Small intestine (tissue), 7 donors: ENCODE measurements around the gene SIRT6. TPM values are rescaled to one million over a fixed set of nuclear protein-coding genes. Genes with fewer than 3 reads are reported as not detected.

Source experiments
- DNase-seq, 2 donors: peaks; one replicate each; pipeline versions ENCODE4 v3.0.0 to v3.0.0-alpha.2; 2013
- FAIRE-seq: peaks from 2 replicates; lab custom pipeline; 2012; peaks lifted over from hg19 to GRCh38; lab: Jason Lieb, UNC
- H3K27ac ChIP-seq, 3 donors: one replicate each; pipeline ENCODE4 v1.5.1; 2013; ENCODE audit warnings: low read length in 2 of 3, mild to moderate bottlenecking in 2 of 3, control low read depth in 1 of 3, inconsistent platforms in 1 of 3, low read depth in 1 of 3, moderate library complexity in 1 of 3
- H3K27me3 ChIP-seq, 3 donors: one replicate each; pipeline ENCODE4 v1.6.1; 2013; ENCODE audit warnings: low read length in 3 of 3, inconsistent platforms in 1 of 3; ENCODE audit not compliant: control insufficient read depth in 3 of 3, insufficient read depth in 3 of 3
- H3K36me3 ChIP-seq, 3 donors: one replicate each; pipeline ENCODE4 v1.6.1; 2013; ENCODE audit warnings: low read length in 3 of 3, inconsistent platforms in 1 of 3, low read depth in 1 of 3, mild to moderate bottlenecking in 1 of 3, moderate library complexity in 1 of 3; ENCODE audit not compliant: control insufficient read depth in 3 of 3, insufficient read depth in 2 of 3
- H3K4me1 ChIP-seq, 3 donors: one replicate each; pipeline ENCODE4 v1.6.1; 2013; ENCODE audit warnings: low read length in 2 of 3, inconsistent platforms in 1 of 3, low read depth in 1 of 3, mild to moderate bottlenecking in 1 of 3, moderate library complexity in 1 of 3; ENCODE audit not compliant: control insufficient read depth in 3 of 3, insufficient read depth in 2 of 3
- H3K4me3 ChIP-seq, 3 donors: one replicate each; pipeline ENCODE4 v1.5.1; 2013; ENCODE audit warnings: low read length in 3 of 3, control low read depth in 1 of 3, inconsistent platforms in 1 of 3, low read depth in 1 of 3, mild to moderate bottlenecking in 1 of 3, moderate library complexity in 1 of 3
- H3K9me3 ChIP-seq, 2 donors: one replicate each; pipeline ENCODE4 v1.6.1; 2013; ENCODE audit warnings: low read depth in 1 of 2, low read length in 1 of 2; ENCODE audit not compliant: control insufficient read depth in 2 of 2, insufficient read depth in 1 of 2
- WGBS, 3 donors: extraction: QIAGEN DNeasy Blood & Tissue Kit; methylation state at CpG; one replicate each; pipeline ENCODE4 v1.1.7; 2013; 5-methylcytosine and 5-hydroxymethylcytosine counted together
- polyA plus RNA-seq, 4 donors: library from polyadenylated mRNA; stranded (reverse) in 3 of 4; unstranded in 1 of 4; fragments of 200-250 nt in 3 of 4; fragments of 120-200 nt in 1 of 4; gene quantifications; one replicate each; pipeline versions ENCODE4 v1.2.1 to v1.2.3, GENCODE V29; 2013
- donor health status: healthy with polysubstance abuse.
- donor health status: control.
- donor health status: control.
- donor health status: Bipolar disorder and iron deficiency.
- donor health status: healthy.

The SIRT6 gene
- polyA plus RNA-seq, 4 donors = 24.1 to 48.1 (median 42.9) TPM

GRCh38 chr19:4175669-4175931 lies 6.8 kb downstream of the SIRT6 start:
- Histone ChIP-seq H3K27ac (no peak overlapping the region), H3K27me3 (no peaks in the 10 kb centered on the region), H3K4me1 (peaks cover 0 to 20% (median 0%) of the 10 kb centered on the region in 3 donors), H3K9me3 (no peaks in the 10 kb centered on the region), H3K4me3 (no peak overlapping the region), H3K36me3 (peaks cover 4 to 78% (median 6%) of the 10 kb centered on the region in 3 donors)
- WGBS, 3 donors = 90 to 95% (median 94%) methylated on average over 12 of the region's 12 CpGs
- DNase-seq = no peak
- no peak for FAIRE-seq

- no peak overlapping the region for H3K27ac ChIP-seq
- DNase-seq (no peak), FAIRE-seq (no peak)
- H3K9me3 ChIP-seq = no peaks in the 10 kb centered on the region
- H3K4me1 ChIP-seq = peaks cover 0 to 17% (median 0%) of the 10 kb centered on the region in 3 donors
- H3K36me3 ChIP-seq = peaks cover 4 to 75% (median 6%) of the 10 kb centered on the region in 3 donors
- 84 to 90% (median 88%) methylated on average over 31 to 41 of the region's 41 CpGs for WGBS, 3 donors
- no peak overlapping the region for H3K4me3 ChIP-seq
- H3K27me3 ChIP-seq = no peaks in the 10 kb centered on the region
Measured at GRCh38 chr19:4174895-4175668, 7.3 kb downstream of the SIRT6 start.

GRCh38 chr19:4174213-4174894 lies 8.0 kb downstream of the SIRT6 start:
- H3K4me1 ChIP-seq = peaks cover 0 to 17% (median 0%) of the 10 kb centered on the region in 3 donors
- WGBS, 3 donors = 73 to 81% (median 80%) methylated on average over 15 to 21 of the region's 21 CpGs
- no peak overlapping the region for H3K4me3 ChIP-seq
- DNase-seq (peak in 1 of 2 donors; percentile 41), FAIRE-seq (no peak)
- H3K9me3 ChIP-seq = no peaks in the 10 kb centered on the region
- H3K27me3 ChIP-seq = no peaks in the 10 kb centered on the region
- H3K36me3 ChIP-seq = peaks cover 6 to 75% (median 6%) of the 10 kb centered on the region in 3 donors
- H3K27ac ChIP-seq = peak overlapping the region in 1 of 3 donors; percentile 53

- H3K27me3 ChIP-seq = no peaks in the 10 kb centered on the region
- peaks cover 2 to 75% (median 6%) of the 10 kb centered on the region in 3 donors for H3K36me3 ChIP-seq
- H3K4me3 ChIP-seq = no peak overlapping the region
- H3K27ac ChIP-seq = peak overlapping the region in 2 of 3 donors; percentile 17 to 53
- FAIRE-seq (no peak), DNase-seq (peak in 1 of 2 donors; percentile 37)
- H3K4me1 ChIP-seq = peaks cover 0 to 17% (median 0%) of the 10 kb centered on the region in 3 donors
- WGBS, 3 donors = 35 to 40% (median 35%) methylated on average over 10 to 11 of the region's 11 CpGs
- H3K9me3 ChIP-seq = no peaks in the 10 kb centered on the region
Measured at GRCh38 chr19:4173479-4174212, 8.7 kb downstream of the SIRT6 start.

- peak; percentile 67 to 88 for DNase-seq
- Histone ChIP-seq H3K4me3 (no peak overlapping the region), H3K36me3 (peaks cover 2 to 76% (median 9%) of the 10 kb centered on the region in 3 donors), H3K27me3 (no peaks in the 10 kb centered on the region), H3K27ac (peak overlapping the region in 1 of 3 donors; percentile 17), H3K4me1 (peaks cover 0 to 17% (median 0%) of the 10 kb centered on the region in 3 donors), H3K9me3 (no peaks in the 10 kb centered on the region)
- FAIRE-seq = no peak
- 3 to 9% (median 5%) methylated on average over 42 to 45 of the region's 45 CpGs for WGBS, 3 donors
Measured at GRCh38 chr19:4172861-4173473, 9.4 kb downstream of the SIRT6 start.

- 69 to 80% (median 78%) methylated on average over 22 of the region's 22 CpGs for WGBS, 3 donors
- H3K36me3 ChIP-seq = peaks cover 0 to 77% (median 13%) of the 10 kb centered on the region in 3 donors
- DNase-seq (no peak), FAIRE-seq (no peak)
- no peaks in the 10 kb centered on the region for H3K27me3 ChIP-seq
- H3K4me3 ChIP-seq = no peak overlapping the region
- H3K9me3 ChIP-seq = no peaks in the 10 kb centered on the region
- H3K27ac ChIP-seq = no peak overlapping the region
- peaks cover 0 to 17% (median 0%) of the 10 kb centered on the region in 3 donors for H3K4me1 ChIP-seq
Measured at GRCh38 chr19:4171676-4172075, 10.7 kb downstream of the SIRT6 start.

- H3K9me3 ChIP-seq = no peaks in the 10 kb centered on the region
- no peak overlapping the region for H3K27ac ChIP-seq
- no peak for FAIRE-seq
- H3K4me1 ChIP-seq = no peaks in the 10 kb centered on the region
- no peak overlapping the region for H3K4me3 ChIP-seq
- H3K27me3 ChIP-seq = no peaks in the 10 kb centered on the region
- DNase-seq = no peak
- 73 to 77% (median 76%) methylated on average over 11 of the region's 11 CpGs for WGBS, 3 donors
- H3K36me3 ChIP-seq = peaks cover 0 to 84% (median 13%) of the 10 kb centered on the region in 3 donors
Measured at GRCh38 chr19:4164262-4164661, 18.1 kb downstream of the SIRT6 start.
